Hypothalamus (tissue), 51 donors: Measurements from ENCODE around the gene AHRR.
"Not testable (repeated sequence)": the region's sequence is repeated elsewhere in the genome, so short reads cannot be mapped to it uniquely, and the experiment has no call there.

Experiments used
- DNase-seq, 51 donors: peaks; one replicate each; lab custom pipeline; 2025; lab: John Stamatoyannopoulos, UW

The AHRR gene

DNA sequence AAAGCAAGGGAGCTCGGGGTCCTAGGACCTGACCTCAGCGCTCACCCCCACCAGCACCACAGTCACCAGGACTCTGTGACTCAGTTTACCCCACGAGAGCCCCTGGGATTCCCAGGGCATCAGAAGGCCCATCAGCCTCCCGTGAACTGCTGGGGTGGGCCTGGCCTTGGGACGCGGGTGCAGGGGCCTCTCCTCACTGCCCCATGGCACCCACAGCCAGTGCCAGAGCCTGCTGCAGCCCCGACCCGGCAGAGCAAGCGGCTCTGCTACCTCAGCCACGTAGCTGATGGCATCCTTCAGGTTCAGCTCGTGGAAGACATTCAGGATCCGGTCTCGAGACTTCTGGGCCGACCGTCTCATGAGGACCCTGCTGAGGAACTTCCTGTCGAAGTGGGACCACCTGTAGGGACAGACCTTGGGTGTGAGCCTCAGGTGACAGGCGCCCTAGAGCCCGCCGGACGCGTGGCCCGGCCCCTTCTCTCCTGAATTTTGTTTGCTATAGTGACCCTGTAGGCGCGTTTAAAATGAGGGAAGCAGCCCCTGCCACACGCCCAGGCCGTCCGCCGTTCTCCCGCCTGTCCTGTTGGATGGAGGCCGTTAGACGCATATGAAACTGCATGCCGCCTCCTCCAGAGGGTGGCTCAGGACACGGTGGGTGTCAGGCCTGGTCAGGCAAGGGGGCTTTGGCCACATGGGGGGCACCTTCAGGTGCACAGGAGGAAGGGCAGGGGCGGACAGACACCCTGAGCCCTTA, 158.2 kb downstream of the AHRR start:
- DNase-seq = no peak

DNA sequence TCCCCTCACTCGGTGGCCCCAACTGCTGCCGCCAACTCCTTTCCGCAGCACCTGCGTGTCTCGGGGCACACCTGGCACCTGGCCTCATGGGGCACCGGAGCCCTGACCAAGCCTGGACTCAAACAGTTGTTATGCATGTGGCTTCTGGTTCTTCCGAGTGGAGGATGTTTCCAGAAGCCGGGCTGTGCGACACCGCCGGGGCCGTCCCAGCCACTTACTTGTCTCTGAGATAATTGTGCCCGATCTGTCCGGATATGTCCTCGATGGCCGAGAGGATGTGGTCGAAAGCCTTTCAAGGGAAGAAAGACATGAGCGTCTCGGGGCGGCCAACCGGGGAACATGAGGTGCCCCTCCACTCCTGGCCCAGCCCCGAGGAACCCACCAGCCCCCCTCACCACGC, 159.8 kb downstream of the AHRR start:
- DNase-seq = no peak

DNA sequence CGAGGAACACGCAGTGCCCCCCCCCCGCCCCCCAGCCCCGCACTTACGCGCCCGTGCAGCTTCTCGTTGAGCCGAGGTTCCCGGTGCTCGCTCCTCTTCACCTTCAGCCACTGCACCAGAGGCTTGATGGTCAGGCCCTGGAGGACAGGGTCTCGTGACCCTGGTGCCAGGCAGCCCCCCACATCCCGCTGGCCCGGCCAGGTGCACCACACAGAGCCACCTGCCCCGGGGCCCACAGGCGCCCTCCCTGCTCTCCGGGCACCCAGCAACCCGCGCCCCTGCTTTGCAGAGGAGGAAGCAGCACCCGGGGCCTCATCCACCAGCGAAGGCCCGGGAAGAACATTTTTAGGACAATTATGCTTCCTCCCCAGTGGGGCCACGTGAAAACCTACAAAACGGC, 160.5 kb downstream of the AHRR start:
- DNase-seq = no peak

DNA sequence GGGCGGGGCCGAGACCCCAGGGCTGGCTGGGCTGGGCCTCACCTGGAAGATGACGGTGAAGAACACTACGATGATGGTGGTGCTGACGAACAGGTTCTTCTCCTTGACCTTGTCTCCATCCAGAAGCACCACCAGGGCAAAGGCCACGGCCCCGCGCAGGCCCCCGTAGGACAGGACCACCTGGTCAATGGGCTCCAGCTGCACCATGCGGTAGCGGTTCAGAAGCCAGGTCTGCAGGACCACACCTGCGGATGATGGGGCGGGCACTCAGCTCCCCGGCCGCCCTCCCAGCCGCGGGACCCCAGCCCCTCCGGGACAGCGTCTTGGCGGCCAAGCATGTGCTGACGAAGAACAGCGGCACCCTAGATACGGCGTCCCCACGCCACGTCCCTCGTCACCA, 161.0 kb downstream of the AHRR start:
- DNase-seq = no peak

DNA sequence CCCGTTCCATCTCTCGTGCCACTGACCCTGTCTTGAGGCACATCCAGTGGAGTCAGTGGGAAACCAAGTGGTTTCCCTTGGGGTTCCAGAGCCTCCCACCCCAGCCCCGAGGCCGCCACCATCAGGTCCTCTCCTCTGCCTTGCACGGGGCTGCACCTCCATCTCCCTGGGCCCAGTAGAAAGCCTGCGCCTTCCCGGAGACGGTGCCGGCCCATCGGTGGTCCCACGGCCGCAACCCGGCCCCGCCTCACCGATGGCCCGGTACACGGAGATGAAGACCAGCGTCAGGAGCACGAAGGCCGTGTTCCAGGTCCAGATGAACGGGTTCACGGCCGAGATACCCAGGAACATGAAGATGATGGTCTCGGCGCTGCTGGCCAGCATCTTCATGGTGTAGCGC, 161.5 kb downstream of the AHRR start:
- DNase-seq = no peak

DNA sequence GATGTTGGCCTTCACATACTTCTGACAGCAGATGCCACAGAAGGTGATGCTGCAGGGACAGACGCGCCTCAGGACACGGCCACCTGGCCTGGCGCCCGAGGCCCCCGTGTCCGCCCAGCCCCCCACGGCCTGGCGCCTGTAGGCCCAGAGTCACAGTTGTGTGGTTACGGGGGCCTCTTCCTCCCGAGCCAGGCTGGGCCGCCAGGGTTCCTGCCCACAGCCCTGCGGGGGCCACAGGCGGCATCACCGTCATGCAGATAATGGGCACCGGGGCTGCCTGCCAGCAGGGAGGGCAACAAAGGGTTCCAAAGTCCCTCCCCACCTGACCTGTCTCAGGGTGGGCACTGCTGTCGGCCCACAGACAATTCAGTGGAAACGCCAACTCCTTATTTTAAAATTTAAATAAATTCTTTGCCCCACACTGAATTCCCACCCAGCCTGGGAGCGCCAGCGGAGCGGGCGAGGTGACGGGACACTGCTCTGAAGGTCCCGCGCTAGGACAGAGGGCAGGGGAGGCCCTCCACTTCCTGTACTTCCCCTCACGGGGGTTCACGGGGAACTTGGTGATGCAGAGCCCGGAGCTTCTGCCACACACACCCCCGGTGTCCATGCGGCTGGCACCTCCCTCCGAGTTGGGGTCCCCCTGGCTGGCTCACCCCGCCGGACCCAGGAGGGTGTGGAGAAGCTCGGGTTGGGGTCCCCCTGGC, 162.1 kb downstream of the AHRR start:
- DNase-seq = no peak

DNA sequence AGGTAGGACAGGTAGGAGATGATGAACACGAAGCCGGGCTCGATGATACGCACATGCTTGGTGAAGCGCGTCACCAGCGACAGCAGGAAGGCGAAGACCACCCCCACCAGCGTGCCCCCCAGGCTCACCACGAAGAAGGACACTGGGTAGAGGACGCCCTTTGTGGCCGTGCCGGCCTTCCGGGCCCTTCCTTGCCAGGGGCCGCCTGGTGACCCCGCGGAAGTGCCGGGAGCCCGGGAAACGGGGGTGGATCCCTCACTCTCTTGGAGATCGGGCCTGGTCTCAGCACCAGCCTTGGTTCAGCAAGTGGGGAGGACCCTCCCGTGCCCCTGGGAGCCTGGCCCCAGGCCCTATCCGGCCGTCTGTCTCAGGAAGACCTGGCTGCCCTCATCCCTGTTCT, 163.0 kb downstream of the AHRR start:
- no peak for DNase-seq

DNA sequence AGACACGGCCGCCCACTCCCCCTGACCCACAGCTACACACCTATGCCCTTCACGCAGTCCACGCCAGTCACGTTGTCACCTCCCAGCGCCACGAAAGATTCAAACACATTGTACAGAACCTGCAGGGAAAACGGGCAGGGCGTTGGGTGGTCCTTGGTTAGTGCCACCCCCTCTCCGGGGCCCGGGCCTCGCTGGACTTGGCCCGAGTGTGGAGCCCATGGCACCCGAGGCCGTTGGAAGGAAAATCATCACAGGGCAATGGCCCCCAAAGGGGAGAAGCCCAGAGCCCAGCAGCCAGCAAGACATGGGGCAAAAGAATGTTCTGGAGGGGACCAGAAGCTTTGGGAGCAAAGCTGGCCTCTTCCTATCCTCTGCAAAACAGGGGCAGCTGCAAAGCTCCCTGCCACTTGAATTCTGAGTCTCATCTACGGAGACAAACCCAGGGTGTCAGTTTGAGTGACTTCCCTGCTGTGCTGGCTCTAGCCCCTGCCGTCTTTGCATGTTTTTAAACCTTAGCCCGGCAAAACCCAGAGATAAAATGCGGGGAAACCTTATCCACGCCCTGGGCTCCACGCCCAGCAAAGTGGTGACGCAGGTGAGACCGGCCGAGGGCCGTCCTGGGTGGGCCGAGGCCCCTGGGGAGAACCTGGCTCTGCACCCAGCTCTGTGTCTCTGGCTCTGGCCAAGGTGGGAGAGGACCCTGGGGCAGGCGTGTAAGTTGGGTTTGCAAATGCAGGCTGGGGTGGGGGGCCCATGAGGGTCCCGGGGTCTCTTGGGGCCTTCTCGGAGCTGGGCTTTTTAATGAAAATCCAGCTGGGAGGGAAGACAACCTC, 163.8 kb downstream of the AHRR start:
- no peak for DNase-seq

DNA sequence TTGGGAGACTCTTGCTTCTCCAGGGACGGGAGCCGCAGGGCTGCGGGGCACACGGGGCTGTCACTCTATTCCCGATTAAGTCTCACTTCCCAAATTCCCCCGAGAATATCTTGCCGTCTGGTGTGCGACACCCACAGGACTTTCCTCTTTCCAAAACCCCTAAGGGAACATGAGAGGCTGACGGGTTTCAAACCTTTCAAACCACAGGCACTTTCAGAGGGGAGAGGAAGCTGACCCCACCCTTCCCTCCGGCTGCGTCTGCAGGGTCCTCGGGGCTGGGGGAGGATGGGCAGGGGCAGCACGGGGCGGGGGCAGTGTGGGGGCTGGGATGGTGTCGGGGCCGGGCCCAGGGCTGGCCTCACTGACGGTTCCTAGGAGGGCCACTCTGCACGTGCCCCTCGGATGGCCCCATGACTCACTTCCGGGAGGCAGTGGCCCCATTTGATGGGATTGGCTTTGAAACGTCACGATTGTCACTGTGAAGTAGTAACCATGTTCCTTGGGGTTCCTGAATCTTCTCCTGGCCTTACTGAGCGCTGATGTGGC, 164.5 kb downstream of the AHRR start:
- no peak for DNase-seq

DNA sequence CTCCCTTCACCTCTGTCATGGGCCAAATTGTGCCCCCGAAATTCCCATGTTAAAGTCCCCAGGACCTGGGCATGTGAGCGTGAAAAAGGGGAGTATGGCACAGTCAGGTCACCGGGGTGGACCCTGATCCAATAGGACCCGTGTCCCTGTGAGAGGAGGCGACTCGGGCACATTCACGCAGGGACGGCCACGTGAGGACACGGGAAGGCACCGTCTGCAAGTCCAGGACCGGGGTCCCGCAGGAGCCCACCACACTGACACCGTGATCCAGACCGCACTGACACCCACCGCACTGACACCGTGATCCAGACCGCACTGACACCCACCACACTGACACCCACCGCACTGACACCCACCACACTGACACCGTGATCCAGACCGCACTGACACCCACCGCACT, 165.1 kb downstream of the AHRR start:
- not testable (repeated sequence) for DNase-seq
